K562 (cell line): ENCODE data around the gene SFXN5. TPM values are rescaled to one million over a fixed set of nuclear protein-coding genes. Genes with fewer than 3 reads are reported as not detected.

Experiments used
- CEBPG ChIP-seq, 3 experiments: fragments of 200-800 bp in 1 of 3; sonication (Bioruptor generic) in 1 of 3; sonication (generic) in 1 of 3; formaldehyde crosslinking in 1 of 3; IDR thresholded peaks in 2 of 3; conservative IDR thresholded peaks in 1 of 3; 2 replicates each; pipeline versions ENCODE4 v1.6.1 to v1.8.0; 2016 to 2022; ENCODE audit warnings: missing compliant biosample characterization in 2 of 3, missing genetic modification characterization in 2 of 3, mild to moderate bottlenecking in 1 of 3, missing genetic modification reagents in 1 of 3
- HMGXB4 ChIP-seq: sonication (generic); formaldehyde crosslinking; IDR thresholded peaks from 2 replicates; pipeline ENCODE4 v1.8.1; 2023; ENCODE audit warnings: mild to moderate bottlenecking, missing genetic modification reagents
- POLR2H ChIP-seq: IDR thresholded peaks from 2 replicates; pipeline ENCODE4 v1.6.1; 2016; ENCODE audit warnings: missing genetic modification characterization, low read depth, mild to moderate bottlenecking, control low read depth, missing compliant biosample characterization, moderate library complexity
- STAG1 ChIP-seq: sonication (generic); formaldehyde crosslinking; IDR thresholded peaks from 2 replicates; pipeline ENCODE4 v1.5.0; 2020; ENCODE audit warnings: missing genetic modification reagents, borderline replicate concordance
- ZC3H8 ChIP-seq: fragments of 450-650 bp; IDR thresholded peaks from 2 replicates; pipeline ENCODE4 v1.6.1; 2017
- ZNF133 ChIP-seq: fragments of 250-450 bp; sonication (Bioruptor Pico); IDR thresholded peaks from 2 replicates; pipeline ENCODE4 v1.4.0; 2020; ENCODE audit warnings: mild to moderate bottlenecking
- polyA plus RNA-seq, 8 experiments: library from polyadenylated mRNA; depleted of rRNA in 4 of 8; stranded (reverse) in 5 of 8; unstranded in 3 of 8; fragments of >200 nt; fragmentation: Nextera tagmentation in 2 of 8; fragmentation: Illumina TruSeq in 1 of 8; extraction: Ambion mirVana in 2 of 8; extraction: Trizol in 1 of 8; gene quantifications; 2 replicates each; pipeline versions ENCODE4 v1.2.1 to v1.2.3, GENCODE V29; 2011 to 2014; ENCODE audit warnings: inconsistent platforms in 1 of 8, missing spikeins in 1 of 8
- total RNA-seq, 7 experiments: library from RNA; depleted of rRNA in 6 of 7; stranded (reverse); fragments of >200 nt in 6 of 7; fragmentation: Illumina TruSeq in 2 of 7; extraction: Trizol in 2 of 7; gene quantifications; 2 replicates each; pipeline versions ENCODE4 v1.2.1 to v1.2.3, GENCODE V29; 2011 to 2021; ENCODE audit warnings: low replicate concordance in 1 of 7
- TF ChIP-seq, protein P1 (sequence below), 2 experiments: fragments of 450-650 bp; formaldehyde crosslinking in 1 of 2; IDR thresholded peaks; 2 replicates each; pipeline versions ENCODE4 v1.4.0 to v1.6.1; 2014 to 2020; ENCODE audit warnings: mild to moderate bottlenecking in 2 of 2, borderline replicate concordance in 1 of 2, low read depth in 1 of 2
- TF ChIP-seq, protein P2 (sequence below): IDR thresholded peaks from 2 replicates; pipeline ENCODE4 v1.6.1; 2011; ENCODE audit not compliant: insufficient read length; ENCODE audit errors: extremely low read depth
- TF ChIP-seq, protein P3 (sequence below), 3 experiments: IDR thresholded peaks in 2 of 3; conservative IDR thresholded peaks in 1 of 3; 2 replicates each; pipeline ENCODE4 v1.5.1; 2011 to 2012; ENCODE audit warnings: low read length in 3 of 3, mild to moderate bottlenecking in 3 of 3, control low read depth in 2 of 3, improper control_type of control experiment in 1 of 3, inconsistent platforms in 1 of 3, low read depth in 1 of 3, mixed read lengths in 1 of 3, moderate library complexity in 1 of 3; ENCODE audit not compliant: insufficient read depth in 2 of 3

SFXN5 gene
- total and polyA plus RNA-seq, 9 of the 15 experiments (the other 6 are each of a cell fraction or from before 2014, with no cell fraction given) = 8.3 to 22.6 (median 16.0) TPM

- TF ChIP-seq STAG1 (CRISPR knock-in tag) (peak; percentile 43; the same call in 1 of the 2 replicates), HMGXB4 (CRISPR knock-in tag) (no peak), ZC3H8 (no peak), ZNF133 (CRISPR knock-in tag) (no peak), POLR2H (no peak), CEBPG (CRISPR knock-in tag; IDR thresholded peaks at IDR 0.05) (no peak), CEBPG (tag; conservative IDR thresholded peaks at IDR 0.05 in 1 of 2, IDR thresholded peaks at IDR 0.05 in 1 of 2) (no peak)
- TF ChIP-seq, protein P1, sequence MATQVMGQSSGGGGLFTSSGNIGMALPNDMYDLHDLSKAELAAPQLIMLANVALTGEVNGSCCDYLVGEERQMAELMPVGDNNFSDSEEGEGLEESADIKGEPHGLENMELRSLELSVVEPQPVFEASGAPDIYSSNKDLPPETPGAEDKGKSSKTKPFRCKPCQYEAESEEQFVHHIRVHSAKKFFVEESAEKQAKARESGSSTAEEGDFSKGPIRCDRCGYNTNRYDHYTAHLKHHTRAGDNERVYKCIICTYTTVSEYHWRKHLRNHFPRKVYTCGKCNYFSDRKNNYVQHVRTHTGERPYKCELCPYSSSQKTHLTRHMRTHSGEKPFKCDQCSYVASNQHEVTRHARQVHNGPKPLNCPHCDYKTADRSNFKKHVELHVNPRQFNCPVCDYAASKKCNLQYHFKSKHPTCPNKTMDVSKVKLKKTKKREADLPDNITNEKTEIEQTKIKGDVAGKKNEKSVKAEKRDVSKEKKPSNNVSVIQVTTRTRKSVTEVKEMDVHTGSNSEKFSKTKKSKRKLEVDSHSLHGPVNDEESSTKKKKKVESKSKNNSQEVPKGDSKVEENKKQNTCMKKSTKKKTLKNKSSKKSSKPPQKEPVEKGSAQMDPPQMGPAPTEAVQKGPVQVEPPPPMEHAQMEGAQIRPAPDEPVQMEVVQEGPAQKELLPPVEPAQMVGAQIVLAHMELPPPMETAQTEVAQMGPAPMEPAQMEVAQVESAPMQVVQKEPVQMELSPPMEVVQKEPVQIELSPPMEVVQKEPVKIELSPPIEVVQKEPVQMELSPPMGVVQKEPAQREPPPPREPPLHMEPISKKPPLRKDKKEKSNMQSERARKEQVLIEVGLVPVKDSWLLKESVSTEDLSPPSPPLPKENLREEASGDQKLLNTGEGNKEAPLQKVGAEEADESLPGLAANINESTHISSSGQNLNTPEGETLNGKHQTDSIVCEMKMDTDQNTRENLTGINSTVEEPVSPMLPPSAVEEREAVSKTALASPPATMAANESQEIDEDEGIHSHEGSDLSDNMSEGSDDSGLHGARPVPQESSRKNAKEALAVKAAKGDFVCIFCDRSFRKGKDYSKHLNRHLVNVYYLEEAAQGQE (IDR thresholded peaks at IDR 0.05; ENCODE audit: borderline replicate concordance) = peak; percentile 78
- TF ChIP-seq, protein P1 (CRISPR knock-in tag; IDR thresholded peaks at IDR 0.05; ENCODE audit: low read depth) = no peak
- TF ChIP-seq, protein P2, sequence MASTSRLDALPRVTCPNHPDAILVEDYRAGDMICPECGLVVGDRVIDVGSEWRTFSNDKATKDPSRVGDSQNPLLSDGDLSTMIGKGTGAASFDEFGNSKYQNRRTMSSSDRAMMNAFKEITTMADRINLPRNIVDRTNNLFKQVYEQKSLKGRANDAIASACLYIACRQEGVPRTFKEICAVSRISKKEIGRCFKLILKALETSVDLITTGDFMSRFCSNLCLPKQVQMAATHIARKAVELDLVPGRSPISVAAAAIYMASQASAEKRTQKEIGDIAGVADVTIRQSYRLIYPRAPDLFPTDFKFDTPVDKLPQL = no peak
- TF ChIP-seq, protein P3, sequence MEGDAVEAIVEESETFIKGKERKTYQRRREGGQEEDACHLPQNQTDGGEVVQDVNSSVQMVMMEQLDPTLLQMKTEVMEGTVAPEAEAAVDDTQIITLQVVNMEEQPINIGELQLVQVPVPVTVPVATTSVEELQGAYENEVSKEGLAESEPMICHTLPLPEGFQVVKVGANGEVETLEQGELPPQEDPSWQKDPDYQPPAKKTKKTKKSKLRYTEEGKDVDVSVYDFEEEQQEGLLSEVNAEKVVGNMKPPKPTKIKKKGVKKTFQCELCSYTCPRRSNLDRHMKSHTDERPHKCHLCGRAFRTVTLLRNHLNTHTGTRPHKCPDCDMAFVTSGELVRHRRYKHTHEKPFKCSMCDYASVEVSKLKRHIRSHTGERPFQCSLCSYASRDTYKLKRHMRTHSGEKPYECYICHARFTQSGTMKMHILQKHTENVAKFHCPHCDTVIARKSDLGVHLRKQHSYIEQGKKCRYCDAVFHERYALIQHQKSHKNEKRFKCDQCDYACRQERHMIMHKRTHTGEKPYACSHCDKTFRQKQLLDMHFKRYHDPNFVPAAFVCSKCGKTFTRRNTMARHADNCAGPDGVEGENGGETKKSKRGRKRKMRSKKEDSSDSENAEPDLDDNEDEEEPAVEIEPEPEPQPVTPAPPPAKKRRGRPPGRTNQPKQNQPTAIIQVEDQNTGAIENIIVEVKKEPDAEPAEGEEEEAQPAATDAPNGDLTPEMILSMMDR (IDR thresholded peaks at IDR 0.05 in 2 of 3, conservative IDR thresholded peaks at IDR 0.05 in 1 of 3; ENCODE audit: insufficient read depth in 2 of 3, low read depth in 1 of 3, low read length in 3 of 3) = peak; percentile 84 to 90 (median 90)
Observed at GRCh38 chr2:72893594-72894319, 177.8 kb downstream of the SFXN5 start (continued).
